HG03103 (cell line): ENCODE data around the gene TRMT61A.

Experiments
- ATAC-seq: cut with Tn5 transposase; IDR thresholded peaks from one replicate; pipeline ENCODE4 v1.9.1; 2021; ENCODE audit warnings: low read depth; ENCODE audit not compliant: unreplicated experiment

Gene TRMT61A

DNA sequence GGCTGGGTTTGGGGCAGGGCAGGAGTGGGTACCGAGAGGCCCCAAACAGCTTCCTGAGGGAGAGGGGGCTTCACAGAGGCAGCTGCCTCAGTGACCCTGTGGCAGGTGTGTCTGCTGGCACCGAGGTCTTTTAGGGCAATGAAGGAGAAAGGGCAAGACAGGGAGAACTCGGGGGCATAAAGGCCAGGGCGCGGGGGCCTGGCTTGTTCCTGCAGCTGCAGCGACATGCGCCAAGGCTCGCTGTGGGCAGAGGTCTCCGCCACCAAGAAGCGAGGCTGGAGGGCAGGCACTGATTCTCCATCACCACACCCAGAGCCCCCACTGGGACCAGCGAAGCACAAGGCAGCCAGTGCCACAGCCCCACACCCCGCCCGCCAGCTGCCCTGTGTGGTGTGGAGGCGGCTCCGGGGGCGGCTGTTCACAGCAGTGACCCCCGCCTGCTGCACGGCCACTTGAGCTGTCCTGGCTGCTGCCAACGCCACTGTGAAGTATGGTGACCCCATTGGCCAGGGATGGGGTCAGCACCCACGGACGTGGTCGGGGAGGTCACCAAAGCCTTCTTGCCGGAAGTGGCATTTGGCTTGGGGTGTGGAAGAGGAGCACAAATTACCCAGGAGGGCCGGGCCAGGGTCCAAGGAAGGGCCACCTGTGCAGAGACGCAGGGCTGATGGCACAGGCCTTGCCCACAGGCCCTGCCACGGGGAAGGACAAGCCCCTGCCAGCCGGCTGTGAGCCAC lies 17.1 kb downstream of the TRMT61A start:
- no peak for ATAC-seq

DNA sequence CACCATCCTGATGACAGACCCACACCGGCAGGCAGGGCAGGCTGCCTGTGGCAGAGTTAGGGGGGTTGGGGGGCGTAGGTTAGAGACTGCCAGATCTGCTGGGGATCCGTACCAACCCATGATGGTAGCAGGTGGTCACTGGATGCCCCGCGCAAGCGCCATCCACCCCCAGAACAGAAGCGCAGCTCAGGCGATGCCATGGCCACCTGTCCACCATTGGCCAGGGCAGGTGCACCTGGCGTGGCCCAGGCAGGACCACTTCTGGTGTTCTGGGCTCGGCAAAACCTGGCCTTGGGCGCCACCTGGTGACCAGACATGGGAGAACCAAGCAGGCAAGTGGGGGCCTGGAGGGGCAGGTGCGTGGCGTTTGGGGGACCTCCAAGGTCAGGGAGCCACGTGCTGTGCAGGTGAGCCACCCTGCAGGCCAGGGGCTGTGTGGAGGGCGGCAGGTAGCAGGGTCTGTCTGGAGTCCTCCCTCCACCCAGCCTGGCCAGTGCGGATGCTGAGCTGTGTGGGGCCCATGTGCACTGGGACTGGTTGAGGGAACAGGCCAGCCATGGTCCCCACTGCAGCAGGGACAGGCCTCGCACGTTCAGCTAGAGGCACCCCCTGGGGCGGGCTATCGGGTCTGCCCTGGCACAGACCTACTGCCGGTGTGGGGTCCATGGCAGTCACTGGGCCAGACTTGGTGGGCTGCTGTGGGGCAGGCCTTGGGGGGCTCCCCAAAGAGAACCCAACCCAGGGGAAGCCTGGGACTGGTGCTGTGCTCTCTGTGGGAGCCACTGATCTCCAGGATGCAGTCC lies 17.9 kb downstream of the TRMT61A start:
- no peak for ATAC-seq

DNA sequence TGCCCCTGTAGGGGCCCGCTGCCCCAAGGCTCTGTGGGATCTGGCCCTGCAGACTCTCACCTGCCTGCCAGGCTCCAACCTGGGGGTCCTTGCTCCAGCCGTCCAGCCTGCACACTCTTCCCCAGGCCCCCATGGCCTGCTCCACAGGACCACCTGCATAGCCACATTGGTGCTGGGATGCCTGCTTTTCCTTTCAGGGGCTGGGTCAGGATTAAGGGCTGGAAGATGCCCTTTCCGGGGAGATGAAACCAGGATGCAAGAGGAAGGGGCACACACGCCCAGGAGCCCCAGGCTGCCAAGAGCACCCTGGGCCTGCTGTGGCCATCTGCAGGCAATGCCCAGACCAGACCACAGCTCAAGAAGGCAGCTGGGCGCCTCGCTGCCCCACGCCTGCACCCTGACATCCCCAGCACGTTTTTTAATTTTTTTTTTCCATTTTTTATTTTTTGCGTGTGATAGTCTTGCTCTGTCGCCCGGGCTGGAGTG lies 18.5 kb downstream of the TRMT61A start:
- no peak for ATAC-seq

DNA sequence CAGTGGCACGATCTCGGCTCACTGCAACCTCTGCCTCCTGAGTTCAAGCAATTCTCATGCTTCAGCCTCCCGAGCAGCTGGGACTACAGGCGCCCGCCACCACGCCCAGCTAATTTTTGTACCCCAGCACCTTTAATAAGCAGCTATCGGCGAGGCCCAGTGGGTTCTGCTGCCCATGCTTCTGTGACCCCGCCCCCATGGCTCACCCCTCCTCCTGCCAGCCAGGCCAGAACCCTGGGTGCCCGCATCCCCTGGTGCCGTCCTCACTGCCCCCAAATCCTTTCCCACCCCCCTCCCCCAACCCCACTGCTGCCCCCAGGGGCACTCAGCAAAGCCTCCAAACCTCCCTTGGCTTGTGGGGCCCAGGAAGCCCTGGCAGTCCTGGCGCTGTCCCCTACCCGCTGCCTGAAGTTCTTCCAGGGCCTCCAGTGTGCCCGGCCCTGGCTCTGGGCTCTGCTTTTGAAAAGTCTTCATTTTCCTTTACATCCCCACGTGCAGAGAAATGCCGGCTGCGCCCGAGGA lies 19.0 kb downstream of the TRMT61A start:
- ATAC-seq = no peak

DNA sequence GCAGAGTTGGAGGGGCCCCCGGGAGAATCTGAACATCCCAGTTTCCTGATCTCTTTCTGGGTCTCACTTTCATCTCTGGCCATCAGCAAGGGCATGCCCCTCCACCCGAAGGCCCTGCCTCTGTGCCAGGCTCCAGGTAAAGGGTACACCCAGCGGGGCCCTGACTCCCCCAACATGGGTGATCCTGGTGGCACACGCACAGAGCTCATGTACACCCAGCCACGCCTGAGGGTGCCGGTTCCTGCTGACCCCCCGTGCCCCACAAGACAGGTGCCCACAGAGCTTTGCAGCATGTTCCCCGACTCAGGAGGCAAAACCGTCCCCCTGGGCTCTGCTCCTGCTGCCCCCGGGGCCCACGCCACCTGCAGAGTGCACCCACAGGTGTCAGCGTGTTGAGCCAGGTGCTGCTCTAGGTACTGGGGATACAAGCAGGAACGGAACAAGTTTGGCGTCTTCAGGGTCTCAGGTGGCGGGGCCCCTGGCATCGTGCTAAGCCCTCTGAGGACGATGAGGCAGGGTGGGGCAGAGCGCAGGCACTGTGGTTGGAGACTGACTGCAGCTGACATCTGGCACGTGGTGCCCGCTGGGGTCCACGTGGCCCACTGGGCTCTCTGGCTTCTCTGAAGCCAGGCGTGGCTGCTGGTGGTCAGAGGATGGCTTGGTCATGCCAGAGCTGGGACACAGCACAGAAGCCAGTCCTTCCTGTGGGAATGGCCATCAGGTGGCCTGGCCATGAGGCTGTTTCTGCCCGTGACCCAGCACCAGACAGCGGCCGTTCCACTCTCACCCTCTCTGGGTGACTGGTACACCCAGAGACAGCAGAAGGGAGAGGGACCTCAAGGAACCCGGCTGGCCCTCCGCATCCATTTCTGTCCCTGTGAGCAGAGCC lies 19.7 kb downstream of the TRMT61A start:
- no peak for ATAC-seq

DNA sequence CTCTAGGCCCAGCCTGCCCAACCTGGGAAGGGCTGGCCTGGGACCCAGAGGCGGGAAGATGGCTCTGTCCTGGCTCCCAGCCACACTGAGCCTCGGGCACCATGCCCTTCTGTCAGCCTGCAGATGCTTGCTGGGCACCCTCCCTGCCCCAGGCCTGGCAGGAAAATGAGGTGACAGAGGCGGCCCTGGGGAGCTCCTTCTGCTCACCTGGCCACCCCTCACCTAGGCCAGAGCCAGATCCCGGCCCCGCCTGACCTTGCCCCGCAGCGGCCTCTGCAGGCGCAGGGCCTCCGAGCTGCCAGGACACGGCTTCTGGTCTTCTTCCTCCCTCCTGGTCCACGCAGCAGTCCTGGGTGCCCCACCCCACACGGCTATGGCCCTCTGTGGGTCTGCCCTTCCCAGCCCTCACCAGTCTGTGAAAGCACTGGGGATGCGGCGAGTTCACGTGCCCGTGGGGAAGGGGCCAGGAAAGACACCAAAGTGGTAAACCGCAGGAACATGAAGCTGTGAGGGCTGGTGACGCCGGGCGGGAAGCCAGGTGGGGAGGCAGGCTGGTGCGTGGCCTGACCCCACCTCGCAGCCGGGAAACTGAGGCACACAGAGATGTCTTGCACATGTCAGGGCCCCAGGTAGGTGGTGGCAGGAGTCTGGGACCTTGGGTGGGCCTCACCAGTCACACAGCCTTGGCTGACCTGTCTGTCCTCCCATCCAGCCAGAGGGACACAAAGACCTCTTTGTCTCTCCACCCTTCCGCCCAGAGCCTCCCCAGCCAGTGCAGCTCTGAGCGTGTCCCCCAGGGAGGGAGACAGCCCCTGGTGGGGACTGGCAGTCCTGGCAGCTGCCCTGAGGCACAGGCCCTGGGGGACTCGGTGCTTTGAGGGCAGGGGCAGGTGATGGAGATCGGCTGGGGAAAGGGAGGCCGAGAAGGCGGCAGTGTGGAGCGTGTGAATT lies 20.6 kb downstream of the TRMT61A start:
- no peak for ATAC-seq

DNA sequence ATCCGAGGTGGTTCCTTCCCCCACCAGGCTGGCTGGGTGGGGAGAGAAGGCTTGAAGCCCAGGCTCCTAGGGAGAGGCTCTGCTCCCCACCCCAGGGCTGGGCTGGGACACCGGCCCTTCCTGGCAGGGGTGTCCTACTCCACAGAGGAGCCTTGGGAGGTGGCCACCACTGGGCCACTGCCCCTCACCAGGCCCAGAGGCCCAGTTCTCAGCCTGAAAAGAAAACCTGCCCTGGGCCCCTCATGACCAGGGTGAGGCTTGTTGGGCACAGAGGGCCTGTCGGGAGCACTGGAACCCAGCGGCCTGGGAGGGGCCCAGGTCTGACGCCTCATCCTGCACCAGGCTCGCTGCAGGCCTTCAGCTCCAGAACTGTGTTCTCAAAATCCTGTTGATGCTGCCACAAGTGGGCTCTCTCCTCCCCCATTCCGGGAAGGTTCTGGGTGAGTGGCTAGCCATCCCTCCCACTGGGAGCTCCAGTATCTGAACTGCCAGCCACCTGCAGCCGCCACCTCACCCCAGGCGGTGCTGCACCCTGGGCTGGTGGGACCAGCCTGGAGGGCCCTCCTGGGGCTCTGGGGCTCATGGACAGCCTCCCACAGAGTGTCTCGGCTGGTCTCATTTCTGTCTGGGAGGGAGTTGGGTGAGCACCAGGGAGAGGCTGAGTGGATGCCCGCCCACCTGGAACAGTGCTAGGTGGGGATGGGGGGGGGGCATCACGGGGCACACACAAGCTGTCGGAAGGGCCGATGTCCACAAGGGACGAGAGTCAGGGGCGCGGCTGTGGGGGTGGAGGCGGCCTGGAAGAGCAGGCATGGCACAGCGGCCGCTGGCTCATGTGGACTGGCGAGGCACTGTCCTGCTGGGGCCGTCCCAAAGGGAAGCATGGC lies 21.7 kb downstream of the TRMT61A start:
- no peak for ATAC-seq

DNA sequence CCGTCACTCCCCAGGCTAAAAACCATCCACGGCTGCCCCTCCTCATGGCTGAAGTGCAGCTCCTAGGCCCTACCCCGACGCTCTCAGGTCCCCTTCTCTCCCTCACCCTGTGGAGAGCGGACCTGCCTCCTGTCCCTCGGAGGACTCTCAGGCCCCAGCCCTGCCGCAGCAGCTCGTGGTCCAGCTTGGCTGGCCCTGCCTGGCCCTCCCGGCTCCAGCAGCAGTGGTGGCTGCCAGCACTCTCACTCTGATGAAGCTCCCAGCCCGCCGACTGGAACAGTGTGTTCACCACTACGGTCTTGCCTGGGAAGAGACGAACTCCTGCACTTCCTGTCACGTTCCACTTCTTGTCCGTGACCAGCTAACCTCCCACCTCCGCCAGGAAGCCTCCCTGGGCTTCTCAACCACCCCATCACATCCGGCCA lies 22.4 kb downstream of the TRMT61A start:
- no peak for ATAC-seq

DNA sequence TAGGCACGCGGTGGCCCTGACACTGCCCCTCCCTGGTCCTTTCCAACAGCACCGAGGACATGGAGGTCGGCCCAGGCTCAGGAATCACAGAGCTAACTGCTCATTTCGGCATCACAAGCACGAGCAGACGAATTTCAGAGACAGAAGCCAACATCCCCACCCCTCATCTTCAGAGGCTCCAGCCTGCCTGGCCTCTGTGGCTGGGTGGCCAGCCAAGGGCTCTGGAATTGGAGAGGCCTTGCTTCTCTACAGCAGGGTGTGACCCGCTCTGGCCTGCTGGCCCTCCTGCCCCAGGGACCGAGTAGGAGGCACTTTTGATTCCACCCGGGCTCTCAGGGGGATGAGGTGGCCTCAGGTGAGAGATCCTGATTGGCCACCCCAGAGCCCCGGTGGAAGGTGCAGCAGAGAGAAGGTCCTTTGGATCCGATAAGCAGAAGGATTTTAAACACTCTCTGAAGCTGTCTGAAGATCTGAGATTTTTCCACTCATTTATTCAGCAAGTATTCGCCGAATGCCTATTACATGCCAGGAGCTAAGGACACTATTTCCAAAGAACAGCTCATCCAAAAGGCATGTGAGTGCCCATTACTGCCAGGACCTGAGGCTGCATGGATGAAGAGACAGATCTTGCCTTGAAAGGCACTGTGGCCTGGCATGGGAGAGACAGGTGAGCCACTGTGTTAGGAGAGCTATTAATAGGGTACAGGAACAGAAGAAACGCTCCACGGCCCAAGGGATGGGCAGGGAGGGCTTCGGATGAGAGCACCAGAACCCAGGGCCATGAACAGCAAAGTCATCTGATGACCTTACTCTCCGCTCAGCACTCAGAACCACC lies 23.2 kb downstream of the TRMT61A start:
- no peak for ATAC-seq

DNA sequence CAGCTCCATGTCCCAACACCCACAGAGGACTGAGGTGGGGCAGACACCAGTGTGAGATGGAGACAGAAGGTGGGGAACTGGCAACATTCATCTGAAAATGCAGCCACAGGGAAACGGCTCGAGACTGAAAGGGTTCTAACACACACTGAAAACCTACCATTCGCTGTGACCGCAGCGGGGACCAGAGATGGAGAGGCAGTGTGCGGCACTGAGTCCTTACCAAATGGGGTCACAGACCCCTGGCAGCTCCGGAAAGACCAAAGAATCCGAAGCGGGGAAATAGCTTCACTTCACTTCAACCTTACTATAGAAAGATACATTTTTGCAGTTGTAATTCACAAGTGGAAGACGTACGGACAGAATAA lies 23.8 kb downstream of the TRMT61A start:
- ATAC-seq = no peak

DNA sequence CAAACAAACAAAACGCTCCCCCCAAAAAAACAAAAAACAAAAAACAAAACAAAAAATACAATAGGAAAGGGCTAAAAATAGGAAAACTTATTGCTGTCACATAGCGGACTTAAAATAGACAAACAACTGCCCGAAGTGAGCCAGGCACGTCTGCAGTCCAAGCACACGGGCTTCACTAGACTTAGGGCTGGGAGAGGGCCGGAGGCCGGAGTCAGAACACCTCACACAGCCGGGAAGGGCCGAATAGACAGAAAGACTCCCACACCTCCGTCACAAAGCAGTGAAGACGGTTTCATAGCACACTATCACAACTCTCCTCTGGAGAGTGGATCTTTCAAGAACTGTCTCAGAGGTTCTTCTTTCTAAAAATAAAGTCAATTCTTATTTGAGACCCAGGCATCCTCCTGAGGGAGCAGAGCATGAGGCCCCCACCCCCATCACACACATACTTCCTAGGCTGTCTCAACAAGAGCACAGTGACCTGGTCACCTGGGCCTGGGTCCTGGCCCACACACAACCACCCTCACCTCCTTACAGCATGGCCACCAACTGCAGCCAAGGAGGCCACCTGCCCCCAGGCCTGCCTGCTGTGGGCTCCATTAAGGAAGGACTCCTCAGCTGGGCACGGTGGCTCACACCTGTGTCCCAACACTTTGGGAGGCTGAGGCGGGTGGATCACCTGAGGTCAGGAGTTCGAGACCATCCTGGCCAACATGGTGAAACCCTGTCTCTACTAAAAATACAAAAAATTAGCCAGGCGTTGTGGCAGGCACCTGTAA lies 26.8 kb downstream of the TRMT61A start:
- no peak for ATAC-seq

DNA sequence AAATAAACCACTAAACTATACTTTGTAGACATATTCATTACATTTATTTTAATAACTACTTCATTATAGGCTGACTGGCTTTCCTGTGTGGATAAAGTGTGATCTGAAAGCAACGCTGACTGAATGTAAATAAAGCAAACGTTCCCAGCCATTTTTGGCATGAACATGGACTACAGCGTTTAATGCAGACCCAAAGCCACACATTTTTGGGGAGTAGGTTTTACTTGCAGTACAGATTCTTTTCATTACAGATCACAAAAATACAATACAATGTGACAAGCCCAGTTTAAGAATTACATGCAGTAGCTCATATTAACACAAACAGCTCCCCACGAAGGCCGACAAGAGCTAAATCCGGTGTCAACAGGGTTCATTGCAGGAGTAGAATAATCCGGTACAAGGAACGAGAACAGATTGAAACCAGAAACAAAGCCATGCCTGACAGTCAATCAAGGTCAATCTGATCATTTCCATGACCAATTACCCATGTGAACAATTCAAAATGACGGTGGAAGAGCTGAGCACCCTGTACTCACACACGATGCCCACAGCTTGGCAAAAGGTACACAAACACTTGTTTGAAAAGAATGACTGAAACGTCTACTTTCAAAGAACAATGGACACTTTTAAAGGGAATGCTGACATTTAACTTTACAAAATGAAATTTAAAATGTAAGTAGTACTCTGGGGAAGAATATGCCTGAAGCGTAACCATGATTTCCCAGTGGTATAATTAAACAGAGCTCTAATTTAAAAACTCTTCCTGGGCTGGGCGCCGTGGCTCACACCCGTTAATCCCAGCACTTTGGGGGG lies 28.2 kb downstream of the TRMT61A start:
- no peak for ATAC-seq

DNA sequence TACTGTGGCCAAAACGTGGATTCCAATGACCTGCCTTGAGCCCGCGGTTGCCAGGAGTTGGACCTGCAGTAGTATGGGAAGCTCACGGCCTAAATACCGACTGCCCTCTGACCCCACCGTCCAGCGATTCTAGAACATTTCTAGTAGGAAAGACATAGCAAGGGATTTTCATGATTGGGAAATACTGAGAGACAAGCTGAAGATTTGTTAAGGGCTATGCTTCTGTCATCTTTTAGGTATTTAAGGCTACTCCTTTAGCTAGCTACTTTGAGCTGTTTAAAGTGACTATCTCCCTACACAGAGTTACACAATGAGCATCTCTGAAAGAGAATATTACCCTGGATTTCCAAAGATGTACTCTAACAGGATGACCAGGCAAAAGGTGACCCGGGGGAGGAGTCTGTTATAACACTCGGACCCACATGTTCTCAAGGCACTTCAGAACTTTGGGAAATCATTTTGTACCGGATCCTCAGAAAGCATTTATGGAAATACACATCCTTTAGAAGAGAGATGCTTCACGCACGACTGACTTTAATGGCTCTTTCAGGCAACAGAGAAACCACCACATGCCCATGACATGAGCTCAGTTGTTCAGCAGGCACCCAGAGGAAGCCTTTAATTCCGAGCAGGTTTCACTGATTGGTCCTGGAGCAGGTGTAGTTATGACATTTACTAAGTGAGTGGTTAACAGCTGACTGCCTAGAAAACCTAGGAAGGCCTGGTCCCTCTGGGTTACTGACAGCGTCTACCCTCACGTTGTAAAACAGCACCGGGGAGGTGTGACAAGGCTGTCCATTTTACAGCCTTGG lies 29.3 kb downstream of the TRMT61A start:
- no peak for ATAC-seq

DNA sequence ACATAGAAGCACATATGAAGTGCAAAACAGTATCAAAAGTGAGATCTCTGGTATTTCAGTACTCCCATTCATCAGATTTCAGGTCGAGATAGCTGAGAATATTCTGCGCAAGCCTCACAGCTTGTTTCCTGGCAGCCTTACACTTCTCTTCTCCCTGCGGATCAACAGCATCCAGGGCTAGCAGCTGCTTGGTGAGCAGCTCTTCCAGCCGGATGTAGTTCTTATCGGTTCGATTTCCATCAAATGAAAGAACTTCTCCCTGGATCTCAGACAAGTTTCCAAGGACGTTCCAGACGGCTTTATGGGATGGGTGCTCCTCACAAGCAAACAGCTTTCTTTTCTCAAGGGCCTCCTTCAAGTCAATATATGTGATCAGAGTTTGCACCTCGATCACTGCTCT lies 30.8 kb downstream of the TRMT61A start:
- no peak for ATAC-seq

DNA sequence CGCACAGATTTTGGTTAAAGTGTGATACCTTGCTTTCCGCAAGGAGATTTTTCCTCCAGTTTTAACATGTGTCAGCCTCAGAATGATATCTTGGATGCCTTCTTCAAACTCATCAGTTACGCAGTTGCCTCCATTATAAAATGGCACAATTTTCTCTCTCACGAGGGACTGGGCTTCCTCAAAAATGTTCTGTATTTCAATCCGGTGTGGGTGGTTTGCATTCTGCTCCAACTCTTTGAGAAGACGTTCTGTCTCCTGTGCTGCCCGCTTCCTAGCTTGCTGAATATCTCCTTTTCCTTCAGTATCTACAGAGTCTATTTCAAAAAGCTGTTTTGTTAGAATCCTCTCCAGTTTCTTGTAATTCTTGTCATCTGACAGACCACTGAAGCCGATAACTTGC lies 31.7 kb downstream of the TRMT61A start:
- no peak for ATAC-seq
